OCI-LY3 (cell line): ENCODE measurements around the gene PCDHB9.
"Not testable (repeated sequence)": the region's sequence is repeated elsewhere in the genome, so short reads cannot be mapped to it uniquely, and the experiment has no call there.

Experiments used
- H2AFZ ChIP-seq: fragments of 200-600, 300-600 bp; shearing (Covaris generic); 2 replicates; pipeline ENCODE4 v1.6.0; 2014; ENCODE audit warnings: antibody characterized with exemption, low read depth, low read length
- H3K27ac ChIP-seq: fragments of 200-600, 300-600 bp; sonication (generic); 2 replicates; pipeline ENCODE4 v1.5.1; 2014; ENCODE audit warnings: mild to moderate bottlenecking, low read length, moderate library complexity, mixed read lengths
- H3K27me3 ChIP-seq: fragments of 200-600, 300-600 bp; sonication (generic); 2 replicates; pipeline ENCODE4 v1.6.1; 2014; ENCODE audit warnings: low read depth, low read length, mixed read lengths
- H3K36me3 ChIP-seq: fragments of 200-600, 300-600 bp; sonication (generic); replicated peaks from 2 replicates; pipeline ENCODE3; 2014; ENCODE audit warnings: low read depth, low read length, mixed read lengths
- H3K4me1 ChIP-seq: fragments of 300-600, 200-600 bp; sonication (generic); 2 replicates; pipeline ENCODE4 v1.6.1; 2014; ENCODE audit warnings: low read length, mixed read lengths
- H3K4me2 ChIP-seq: fragments of 200-600, 300-600 bp; sonication (generic); 2 replicates; pipeline ENCODE4 v1.6.1; 2014; ENCODE audit warnings: low read length, mixed read lengths
- H3K4me3 ChIP-seq: fragments of 300-600, 200-600 bp; sonication (generic); 2 replicates; pipeline ENCODE4 v1.5.1; 2014; ENCODE audit warnings: antibody characterized with exemption, mild to moderate bottlenecking, low read length, moderate library complexity
- H3K79me2 ChIP-seq: fragments of 300-600, 200-600 bp; shearing (Covaris generic); 2 replicates; pipeline ENCODE4 v1.6.1; 2014; ENCODE audit warnings: mild to moderate bottlenecking, low read length, mixed read lengths
- H3K9ac ChIP-seq: fragments of 300-600, 200-600 bp; shearing (Covaris generic); 2 replicates; pipeline ENCODE4 v1.6.0; 2014; ENCODE audit warnings: mild to moderate bottlenecking, low read length, moderate library complexity
- H3K9me3 ChIP-seq: fragments of 200-600, 300-600 bp; shearing (Covaris generic); 2 replicates; pipeline ENCODE4 v1.6.1; 2014; ENCODE audit warnings: low read length, mixed read lengths; ENCODE audit not compliant: insufficient read depth
- H4K20me1 ChIP-seq: fragments of 200-600, 300-600 bp; sonication (generic); 2 replicates; pipeline ENCODE4 v1.6.1; 2016; ENCODE audit warnings: low read length, mixed read lengths; ENCODE audit not compliant: insufficient read depth
- CTCF ChIP-seq: fragments of 200-600, 300-600 bp; sonication (generic); IDR thresholded peaks from 2 replicates; pipeline ENCODE4 v1.5.1; 2014; ENCODE audit warnings: antibody characterized with exemption, low read length, low read depth
- EZH2phosphoT487 ChIP-seq: fragments of 200-600 bp; shearing (Covaris generic); IDR thresholded peaks from 2 replicates; pipeline ENCODE4 v1.6.1; 2018; ENCODE audit warnings: antibody characterized with exemption, mixed run types, low read depth

Gene PCDHB9

GRCh38 chr5:141150993-141151325 is 36.0 kb upstream of the PCDHB9 start:
- H3K27ac ChIP-seq: no peak overlapping the region
- H3K9me3 ChIP-seq: no peaks in the 10 kb centered on the region
- no peaks in the 10 kb centered on the region for H3K4me1 ChIP-seq
- no peak overlapping the region for H3K9ac ChIP-seq
- H3K4me2 ChIP-seq: no peak overlapping the region
- TF ChIP-seq EZH2phosphoT487 (no peak), CTCF (no peak)
- no peaks in the 10 kb centered on the region for H3K27me3 ChIP-seq
- H3K4me3 ChIP-seq: no peak overlapping the region
- H3K79me2 ChIP-seq: no peaks in the 10 kb centered on the region
- H4K20me1 ChIP-seq: no peaks in the 10 kb centered on the region
- H3K36me3 ChIP-seq: no peaks in the 10 kb centered on the region
- no peak overlapping the region for H2AFZ ChIP-seq

- not testable (repeated sequence) for H3K9me3 ChIP-seq, H3K4me1 ChIP-seq, H2AFZ ChIP-seq, H3K27ac ChIP-seq, H3K4me3 ChIP-seq, H3K9ac ChIP-seq, H3K4me2 ChIP-seq, H3K27me3 ChIP-seq, H3K36me3 ChIP-seq, H3K79me2 ChIP-seq, H4K20me1 ChIP-seq
Observed at GRCh38 chr5:141151632-141152031, 35.3 kb upstream of the PCDHB9 start.

- H3K36me3 ChIP-seq, H3K9me3 ChIP-seq, H2AFZ ChIP-seq, H3K27ac ChIP-seq, H3K4me1 ChIP-seq, H4K20me1 ChIP-seq, H3K4me2 ChIP-seq, H3K27me3 ChIP-seq, H3K9ac ChIP-seq, H3K79me2 ChIP-seq, H3K4me3 ChIP-seq: not testable (repeated sequence)
Observed at GRCh38 chr5:141152096-141152495, 34.9 kb upstream of the PCDHB9 start.

- no peaks in the 10 kb centered on the region for H3K9me3 ChIP-seq
- H3K27me3 ChIP-seq: no peaks in the 10 kb centered on the region
Observed at GRCh38 chr5:141155540-141156374, 31.2 kb upstream of the PCDHB9 start.

GRCh38 chr5:141157356-141157755 is 29.6 kb upstream of the PCDHB9 start:
- H3K27me3 ChIP-seq, H3K36me3 ChIP-seq, H3K9me3 ChIP-seq, H3K79me2 ChIP-seq, H3K9ac ChIP-seq, H3K4me1 ChIP-seq, H3K4me2 ChIP-seq, H2AFZ ChIP-seq, H3K4me3 ChIP-seq, H3K27ac ChIP-seq, H4K20me1 ChIP-seq: not testable (repeated sequence)

More at GRCh38 chr5:141155540-141156374, 31.2 kb upstream of the PCDHB9 start:
- Histone ChIP-seq H3K4me3 (no peak overlapping the region), H2AFZ (no peak overlapping the region), H4K20me1 (no peaks in the 10 kb centered on the region), H3K9ac (no peak overlapping the region), H3K4me2 (no peak overlapping the region), H3K36me3 (no peaks in the 10 kb centered on the region), H3K27ac (no peak overlapping the region), H3K4me1 (no peaks in the 10 kb centered on the region), H3K79me2 (no peaks in the 10 kb centered on the region)
- peak; percentile 14; the same call in 1 of the 2 replicates for TF ChIP-seq CTCF
- TF ChIP-seq EZH2phosphoT487: no peak

GRCh38 chr5:141157901-141158300 is 29.1 kb upstream of the PCDHB9 start:
- not testable (repeated sequence) for H3K4me2 ChIP-seq, H3K9ac ChIP-seq, H2AFZ ChIP-seq, H3K9me3 ChIP-seq, H3K4me3 ChIP-seq, H3K27ac ChIP-seq, H3K79me2 ChIP-seq, H3K27me3 ChIP-seq, H3K36me3 ChIP-seq, H3K4me1 ChIP-seq, H4K20me1 ChIP-seq
